PC-3 (cell line): ENCODE measurements around the gene AP2A1. TPM values are rescaled to one million over a fixed set of nuclear protein-coding genes. Genes with fewer than 3 reads are reported as not detected.
A peak's percentile ranks its signal among the peaks of the same experiment; 100 is the strongest.

Experiments
- ATAC-seq: fragments of 200-7000 bp; cut with Tn5 transposase; 2 replicates; pipeline ENCODE4 v1.9.1; 2020; ENCODE audit warnings: mild to moderate bottlenecking, moderate library complexity
- BruUV-seq: library from RNA; stranded (reverse); fragments of 400-500 nt; replicated peaks from 2 replicates; lab custom pipeline; 2021; lab: Mats Ljungman, UMichigan
- CTCF ChIA-PET: fragments of 300-600 bp; sonication (Branson Sonifier 250); formaldehyde crosslinking; loops from one replicate; lab custom pipeline; 2022; ENCODE audit warnings: antibody characterized with exemption; lab: Charles Lee
- POLR2A ChIA-PET: fragments of 300-600 bp; sonication (Branson Sonifier 250); formaldehyde crosslinking; loops from one replicate; lab custom pipeline; 2022; ENCODE audit warnings: antibody characterized with exemption; ENCODE audit not compliant: unreplicated experiment; lab: Charles Lee
- DNase-seq: peaks from one replicate; pipeline ENCODE4 v3.0.0-alpha.2; 2015
- H2AFZ ChIP-seq: fragments of 300-600 bp; sonication (generic); 2 replicates; pipeline ENCODE4 v1.6.0; 2016; ENCODE audit warnings: antibody characterized with exemption, low read length
- H3F3A ChIP-seq: fragments of 300-600 bp; sonication (generic); one replicate; pipeline ENCODE4 v1.6.0; 2017; ENCODE audit warnings: antibody characterized with exemption, low read length, control low read depth, mild to moderate bottlenecking; ENCODE audit not compliant: unreplicated experiment
- H3K27ac ChIP-seq: fragments of 300-600 bp; sonication (generic); 2 replicates; pipeline ENCODE4 v1.5.1; 2016; ENCODE audit warnings: mild to moderate bottlenecking, low read length
- H3K27me3 ChIP-seq: fragments of 300-600 bp; sonication (generic); 2 replicates; pipeline ENCODE4 v1.6.1; 2016; ENCODE audit warnings: low read length, mixed read lengths
- H3K36me3 ChIP-seq: fragments of 300-600 bp; sonication (generic); 2 replicates; pipeline ENCODE4 v1.6.1; 2016; ENCODE audit warnings: low read depth, mixed run types, low read length, mixed read lengths
- H3K4me1 ChIP-seq: fragments of 300-600 bp; sonication (generic); 2 replicates; pipeline ENCODE4 v1.5.1; 2016; ENCODE audit warnings: low read length; ENCODE audit not compliant: insufficient read depth
- H3K4me2 ChIP-seq: fragments of 300-600 bp; sonication (generic); 2 replicates; pipeline ENCODE4 v1.6.0; 2016; ENCODE audit warnings: low read length
- H3K4me3 ChIP-seq: fragments of 300-600 bp; sonication (generic); 2 replicates; pipeline ENCODE4 v1.5.1; 2016; ENCODE audit warnings: mild to moderate bottlenecking, low read length, mixed read lengths
- H3K79me2 ChIP-seq: fragments of 300-600 bp; sonication (generic); 2 replicates; pipeline ENCODE4 v1.6.1; 2017; ENCODE audit warnings: low read length, mixed read lengths
- H3K9ac ChIP-seq: fragments of 300-600 bp; sonication (generic); 2 replicates; pipeline ENCODE4 v1.6.0; 2016; ENCODE audit warnings: mild to moderate bottlenecking, low read length
- H3K9me2 ChIP-seq: fragments of 300-600 bp; sonication (generic); replicated peaks from 2 replicates; pipeline ENCODE4 v1.6.1; 2016; ENCODE audit warnings: mixed run types, low read length, mixed read lengths
- H3K9me3 ChIP-seq: fragments of 300-600 bp; sonication (generic); 2 replicates; pipeline ENCODE4 v1.6.1; 2016; ENCODE audit warnings: low read length, mixed read lengths
- H4K20me1 ChIP-seq: fragments of 300-600 bp; sonication (generic); 2 replicates; pipeline ENCODE4 v1.6.1; 2016; ENCODE audit warnings: low read length, mixed read lengths
- CTCF ChIP-seq: fragments of 300-600 bp; sonication (generic); conservative IDR thresholded peaks from 2 replicates; pipeline ENCODE4 v1.5.1; 2017; ENCODE audit warnings: antibody characterized with exemption, low read depth, mild to moderate bottlenecking, low read length
- EZH2 ChIP-seq: fragments of 300-600 bp; sonication (generic); IDR thresholded peaks from one replicate; pipeline ENCODE4 v1.6.1; 2017; ENCODE audit warnings: antibody characterized with exemption, mild to moderate bottlenecking, low read length; ENCODE audit not compliant: unreplicated experiment
- EZH2phosphoT487 ChIP-seq: fragments of 300-600 bp; sonication (generic); IDR thresholded peaks from 2 replicates; pipeline ENCODE4 v1.6.1; 2018; ENCODE audit warnings: mild to moderate bottlenecking, antibody characterized with exemption, low read length, borderline replicate concordance
- intact Hi-C: fragments of 100-400 bp; cut with micrococcal nuclease; formaldehyde crosslinking; loops from 2 replicates; pipeline ENCODE4 v1.9.0; 2023
- total RNA-seq: library from RNA; depleted of rRNA; stranded (reverse); fragments of >200 nt; gene quantifications from 2 replicates; pipeline ENCODE4 v1.2.3, GENCODE V29; 2014

The AP2A1 gene
- total RNA-seq, 1 experiment from 2014 or later = 143 TPM

GRCh38 chr19:49766007-49766929 is 533 bp upstream of the AP2A1 start:
- TSS peak; percentile 100 for BruUV-seq
- Histone ChIP-seq H2AFZ (peak overlapping the region; percentile 77), H4K20me1 (no peaks in the 10 kb centered on the region), H3K9me3 (no peaks in the 10 kb centered on the region), H3F3A (peaks cover 3% of the 10 kb centered on the region), H3K9ac (peak overlapping the region; percentile 71), H3K36me3 (no peaks in the 10 kb centered on the region), H3K4me3 (peak overlapping the region; percentile 62), H3K4me1 (peaks cover 23% of the 10 kb centered on the region), H3K27ac (peak overlapping the region; percentile 90), H3K4me2 (peak overlapping the region; percentile 88), H3K27me3 (no peaks in the 10 kb centered on the region), H3K79me2 (peaks cover 44% of the 10 kb centered on the region), H3K9me2 (no peaks in the 10 kb centered on the region)
- DNase-seq = peak; percentile 100
- CTCF ChIA-PET = interaction anchor here (0.5 to 0.6 kb wide), 2 partner anchors 76 to 82 kb away, joined by 3 to 4 read pairs; no protein-coding TSS in a partner anchor
- ATAC-seq = peak; percentile 91
- TF ChIP-seq EZH2phosphoT487 = no peak
- no peak for TF ChIP-seq EZH2
- TF ChIP-seq CTCF = no peak
- POLR2A ChIA-PET = interaction anchor here (0.6 to 0.7 kb wide), 7 partner anchors 43 to 130 kb away, joined by 4 to 10 read pairs (median 4); no protein-coding TSS in a partner anchor
- intact Hi-C loops = loop anchor here (1.0 to 5.0 kb wide), 4 partner anchors 51 to 89 kb away; partner anchors contain the start of genes CPT1C, PRMT1 and PTOV1

GRCh38 chr19:49767381-49767780 is 580 bp downstream of the AP2A1 start:
- TF ChIP-seq EZH2phosphoT487 (no peak), CTCF (no peak), EZH2 (no peak)
- Histone ChIP-seq H3K36me3 (no peaks in the 10 kb centered on the region), H3K9me3 (no peaks in the 10 kb centered on the region), H4K20me1 (no peaks in the 10 kb centered on the region), H3K4me2 (peak overlapping the region; percentile 97), H3F3A (peaks cover 3% of the 10 kb centered on the region), H3K4me1 (peaks cover 23% of the 10 kb centered on the region), H3K4me3 (peak overlapping the region; percentile 81), H3K27me3 (no peaks in the 10 kb centered on the region), H2AFZ (peak overlapping the region; percentile 80), H3K9me2 (no peaks in the 10 kb centered on the region), H3K27ac (no peak overlapping the region), H3K79me2 (peaks cover 49% of the 10 kb centered on the region), H3K9ac (peak overlapping the region; percentile 84)
- ChIA-PET CTCF (no interaction called here), POLR2A (no interaction called here)
- no TSS peak for BruUV-seq
- intact Hi-C loops = loop anchor here (2.0 to 5.0 kb wide), 2 partner anchors 77 to 85 kb away; partner anchors contain the start of genes CPT1C and PTOV1
- ATAC-seq (no peak), DNase-seq (no peak)
